Left hindlimb (tissue), 1 donor: ENCODE measurements around the gene ZNF101.

Source experiments
- DNase-seq: peaks from one replicate; pipeline ENCODE4 v3.0.0-alpha.2; 2018

ZNF101 gene

DNA sequence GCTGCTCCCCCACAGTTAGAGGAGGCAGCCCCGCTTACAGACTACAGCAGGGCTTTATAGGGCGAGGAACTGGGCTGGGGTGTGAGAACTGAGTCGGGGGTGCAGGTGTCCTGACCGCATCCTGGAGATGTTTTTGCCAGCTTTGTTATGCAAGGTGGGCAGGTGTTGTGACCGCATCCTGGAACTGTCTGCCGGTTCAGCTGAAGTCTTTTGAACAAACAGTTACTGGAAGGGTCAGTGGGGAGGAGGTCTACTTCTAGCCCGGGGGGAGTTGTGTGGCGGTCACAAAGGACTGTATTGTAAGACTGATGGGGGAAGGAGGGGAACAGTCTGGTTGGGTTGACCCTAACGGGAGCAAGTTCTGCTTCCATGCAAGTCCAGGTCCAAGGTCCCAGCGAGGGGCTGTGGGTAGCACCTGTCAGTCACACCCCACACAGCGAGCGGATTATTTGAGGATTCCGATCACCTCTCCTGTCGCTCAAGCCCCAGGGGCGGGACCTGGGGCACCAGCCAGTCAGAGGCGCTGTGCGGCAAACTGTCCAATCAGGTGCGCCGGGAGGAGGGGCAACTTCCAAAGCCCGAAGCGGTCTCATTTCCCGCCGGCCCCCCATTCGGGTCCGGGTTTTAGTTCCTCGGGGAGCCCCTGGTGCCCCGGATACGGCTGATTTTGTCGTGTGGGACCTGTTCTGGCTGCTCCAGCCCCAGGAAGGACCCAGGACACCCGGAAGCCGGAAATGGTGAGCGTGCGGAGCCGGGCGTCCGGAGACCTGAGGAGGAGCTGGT, at the start of gene ZNF101:
Gene ZNF101 (plus strand): TSS at position 610 of the 783 bp plus-strand sequence. CDS start 125 bp downstream, at position 735.
- DNase-seq, result peak; percentile 92

DNA sequence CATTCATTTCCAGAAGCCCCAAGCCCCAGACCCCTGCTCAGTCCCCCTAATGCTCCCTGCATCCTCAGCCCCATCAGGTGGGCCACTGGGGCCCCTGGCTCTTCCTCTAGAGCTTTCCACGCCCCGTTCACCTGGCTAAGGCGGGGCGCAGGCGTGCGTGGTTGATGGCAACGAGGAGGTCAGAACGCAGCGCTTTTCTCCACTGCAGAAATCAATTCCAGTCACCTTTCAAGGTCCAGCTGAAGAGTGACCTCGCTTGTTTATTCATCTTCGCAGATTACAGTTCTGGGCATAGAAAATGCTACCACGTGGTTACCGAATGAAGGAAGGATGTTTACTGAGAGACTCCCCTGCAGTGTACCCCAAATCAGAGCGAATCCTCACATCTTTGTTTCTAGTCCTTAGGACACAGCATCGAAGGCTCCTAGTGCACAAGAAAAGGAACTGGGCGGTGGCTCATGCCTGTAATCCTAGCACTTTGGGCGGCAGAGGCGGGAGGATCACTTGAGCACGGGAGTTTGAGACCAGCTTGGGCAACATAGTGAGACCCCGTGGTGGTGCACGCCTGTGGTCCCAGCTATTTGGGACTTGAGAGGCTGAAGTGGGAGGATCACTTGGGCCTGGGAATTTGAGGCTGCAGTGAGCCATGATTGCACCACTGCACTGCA, 49.3 kb upstream of the ZNF101 start:
- no peak for DNase-seq

DNA sequence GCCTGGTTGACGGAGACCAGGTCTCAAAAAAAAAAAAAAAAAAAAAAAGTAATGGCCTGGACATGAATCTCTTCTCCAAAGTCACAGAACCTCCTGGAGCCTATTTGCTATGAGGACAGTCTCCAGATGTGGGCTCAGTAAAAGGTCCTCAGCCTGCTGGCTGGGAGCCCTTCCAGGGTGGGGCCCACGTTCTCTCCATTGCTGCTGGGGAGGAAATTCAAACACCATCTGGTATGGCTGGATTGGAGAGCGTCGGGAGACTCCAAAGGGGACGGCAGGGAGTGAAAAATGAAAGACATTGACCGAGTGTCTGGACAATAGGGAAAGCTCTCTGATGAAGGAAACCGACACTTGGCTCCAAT, 48.8 kb upstream of the ZNF101 start:
- DNase-seq, result no peak

DNA sequence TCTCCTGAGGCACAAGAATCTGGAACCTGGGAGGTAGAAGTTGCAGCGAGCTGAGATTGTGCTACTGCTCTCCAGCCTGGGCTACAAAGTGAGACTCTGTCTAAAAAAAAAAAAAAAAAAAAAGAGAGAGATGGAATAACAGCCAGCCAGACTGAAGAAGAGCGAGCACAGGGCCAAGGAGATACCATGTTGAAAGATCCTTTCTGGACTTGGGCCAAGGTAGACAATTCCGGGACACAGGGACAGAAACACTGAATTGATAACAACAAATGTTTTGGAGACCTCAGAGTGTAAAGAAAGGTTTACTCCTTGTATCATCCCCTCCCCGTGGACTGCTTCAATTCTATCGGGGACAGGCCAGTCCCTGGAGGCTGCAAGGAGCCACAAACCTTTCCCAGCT, 45.3 kb upstream of the ZNF101 start:
- DNase-seq, result no peak

DNA sequence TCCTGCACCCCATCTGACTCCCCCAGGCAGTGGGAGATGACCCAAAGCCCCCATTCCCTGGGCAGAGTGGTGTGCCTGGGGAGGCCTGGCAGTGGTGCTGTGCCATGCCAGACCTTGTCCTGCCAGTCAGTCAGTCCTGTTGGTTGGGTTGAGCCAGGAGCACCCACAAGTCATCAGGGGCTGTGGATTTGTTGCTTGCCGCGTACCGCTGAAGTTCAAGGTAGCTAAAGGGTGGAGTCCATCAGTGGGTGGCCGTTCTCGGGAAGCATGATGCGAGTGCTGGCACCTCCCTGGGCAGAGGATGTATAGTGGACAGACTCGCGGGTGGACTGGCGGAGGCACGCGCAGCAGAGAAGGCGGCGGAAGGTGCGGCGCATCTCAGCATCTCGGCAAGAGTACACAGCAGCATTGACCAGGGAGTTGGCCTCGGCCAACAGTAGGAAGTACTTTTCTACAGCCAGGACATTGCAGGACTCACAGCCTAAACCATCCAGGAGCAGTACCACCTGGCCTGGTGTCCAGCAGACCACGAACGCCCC, 44.5 kb upstream of the ZNF101 start:
- no peak for DNase-seq

DNA sequence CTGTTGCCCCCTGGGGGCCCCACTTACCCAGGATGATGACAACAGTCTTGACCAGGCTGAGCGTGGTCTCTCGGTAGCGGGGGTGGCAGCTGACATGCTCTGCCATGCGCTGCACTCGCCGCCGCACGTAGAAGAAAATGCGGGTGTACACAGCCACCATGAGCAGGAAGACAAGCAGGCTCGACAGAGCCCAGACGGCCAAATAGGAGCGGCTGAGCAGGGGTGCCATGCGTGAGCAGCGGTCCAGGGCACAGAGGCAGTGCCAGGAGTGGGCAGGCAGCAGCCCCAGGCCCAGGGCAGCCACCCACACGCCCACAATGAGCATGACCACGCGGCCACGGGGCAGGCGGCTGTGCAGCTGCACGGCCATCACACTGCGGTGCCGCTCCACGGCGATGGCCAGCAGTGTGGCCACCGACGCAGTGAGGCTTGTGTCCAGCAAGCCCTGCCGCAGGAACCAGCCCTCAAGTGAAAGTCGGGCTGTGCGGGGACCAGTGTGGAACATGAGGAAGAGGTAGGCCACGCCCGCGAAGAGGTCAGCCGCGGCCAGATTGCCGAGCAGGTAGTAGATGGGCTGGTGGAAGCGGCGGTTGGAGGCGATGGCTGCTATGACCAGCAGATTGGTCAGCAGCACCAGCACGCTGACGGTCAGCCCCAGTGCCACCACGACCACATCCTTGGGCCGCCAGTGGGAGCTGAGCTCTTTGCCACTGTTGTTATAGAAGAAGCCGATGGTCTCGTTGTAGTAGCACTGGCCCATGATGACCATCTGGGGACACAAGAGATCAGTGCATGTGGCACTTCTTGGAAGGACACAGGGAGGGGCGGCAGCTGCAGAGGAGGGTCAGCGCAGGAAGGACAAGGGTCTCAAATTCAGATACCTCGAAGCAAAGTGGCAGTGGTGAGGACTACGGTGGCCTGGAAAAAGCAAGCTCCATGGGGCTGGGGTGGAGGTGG, 41.8 kb upstream of the ZNF101 start:
- DNase-seq, result no peak

DNA sequence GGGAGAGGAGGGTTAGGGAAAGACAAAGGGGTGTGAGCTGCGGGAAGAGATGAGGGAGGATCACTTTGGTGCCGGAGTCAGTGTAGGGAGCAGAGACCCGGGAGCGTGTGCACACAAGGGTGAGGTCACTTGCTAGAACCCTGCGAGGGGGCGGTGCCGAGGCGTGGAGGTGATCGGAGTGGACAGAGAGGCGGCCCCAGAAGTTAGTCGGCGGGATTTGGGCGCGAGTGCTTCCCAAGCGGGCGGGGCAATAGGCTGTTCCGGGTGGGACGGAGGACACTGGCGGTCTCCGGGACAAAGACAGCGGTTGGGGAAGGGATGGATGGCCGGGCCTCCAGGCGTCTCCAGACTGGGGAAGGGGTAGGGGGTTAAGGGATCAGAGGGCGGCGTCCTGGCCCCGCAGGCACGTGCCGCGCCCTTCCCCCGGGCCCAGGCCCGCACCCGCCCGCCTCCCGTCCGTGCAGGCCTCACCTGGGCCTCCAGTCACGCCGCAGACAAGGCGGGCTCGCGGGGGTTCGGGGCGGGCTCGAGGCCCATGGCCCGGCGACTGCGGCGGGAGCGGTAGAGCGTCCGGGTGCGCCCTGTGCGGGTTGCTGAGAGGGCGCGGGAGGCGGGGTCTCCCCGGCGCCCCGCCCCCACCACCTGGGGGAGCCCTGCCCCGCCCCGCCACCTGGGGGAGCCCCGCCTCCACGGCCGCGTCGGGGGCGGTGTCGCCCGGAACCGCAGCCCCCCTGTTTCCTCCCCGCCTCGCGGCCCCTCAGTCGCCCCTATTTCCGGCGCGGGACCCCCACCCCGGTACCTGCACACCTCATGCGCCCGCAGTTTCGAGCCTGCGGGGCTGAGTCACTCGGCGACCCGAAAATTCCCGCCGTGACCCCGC, 40.8 kb upstream of the ZNF101 start, which contains the start of gene LPAR2:
Gene LPAR2 (minus strand): TSS at position 600 of the 880 bp plus-strand sequence. CDS start 945 bp downstream, outside the sequence.
- DNase-seq, result no peak

DNA sequence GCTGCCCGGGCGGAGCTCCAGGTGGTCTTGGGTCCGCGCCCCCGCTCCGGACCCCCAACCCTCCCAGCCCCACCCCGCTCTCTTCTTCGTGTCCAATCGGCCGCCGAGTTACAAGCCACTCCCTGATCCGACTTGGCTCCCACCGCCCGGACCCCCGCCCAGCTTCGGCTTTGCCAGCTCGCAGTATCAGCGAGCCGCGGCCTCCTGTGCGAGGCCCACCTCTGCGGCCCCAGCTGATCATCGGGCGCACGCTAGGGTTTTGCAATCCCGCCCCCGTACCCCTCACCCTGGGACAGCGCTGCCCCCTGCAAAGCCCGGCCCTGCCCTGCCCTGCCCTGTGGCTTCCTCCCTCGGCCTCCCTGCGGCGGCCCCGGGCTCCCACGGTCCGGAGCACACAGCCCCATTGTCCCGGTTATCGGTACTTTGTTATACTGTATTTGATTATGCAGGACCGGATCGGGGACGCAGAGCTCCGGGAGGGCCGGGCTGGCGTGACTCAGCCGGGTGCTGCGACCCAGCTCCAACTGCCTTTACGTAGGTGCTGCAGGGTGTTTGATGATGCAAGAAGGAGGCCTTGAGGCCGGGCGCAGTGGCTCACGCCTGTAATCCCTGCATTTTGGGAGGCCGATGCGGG, 40.0 kb upstream of the ZNF101 start:
- peak; percentile 57 for DNase-seq

DNA sequence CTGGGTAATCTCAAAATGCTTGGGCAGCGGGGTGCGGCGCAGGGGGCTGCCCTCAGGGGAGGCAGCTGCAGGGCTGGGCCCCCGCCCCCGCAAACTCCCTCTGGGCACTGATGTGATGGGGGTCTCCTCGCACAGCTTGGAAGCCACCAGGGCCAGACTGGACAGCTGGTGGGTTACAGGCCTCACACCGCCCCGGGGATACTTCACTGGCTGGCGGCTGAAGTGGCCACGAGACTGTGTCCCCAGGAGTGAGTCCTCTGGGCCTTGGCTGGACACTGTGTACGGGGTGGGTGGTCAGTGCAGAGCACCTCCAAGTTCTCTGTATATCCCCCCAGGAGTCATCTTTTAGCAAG, 38.6 kb upstream of the ZNF101 start:
- no peak for DNase-seq

DNA sequence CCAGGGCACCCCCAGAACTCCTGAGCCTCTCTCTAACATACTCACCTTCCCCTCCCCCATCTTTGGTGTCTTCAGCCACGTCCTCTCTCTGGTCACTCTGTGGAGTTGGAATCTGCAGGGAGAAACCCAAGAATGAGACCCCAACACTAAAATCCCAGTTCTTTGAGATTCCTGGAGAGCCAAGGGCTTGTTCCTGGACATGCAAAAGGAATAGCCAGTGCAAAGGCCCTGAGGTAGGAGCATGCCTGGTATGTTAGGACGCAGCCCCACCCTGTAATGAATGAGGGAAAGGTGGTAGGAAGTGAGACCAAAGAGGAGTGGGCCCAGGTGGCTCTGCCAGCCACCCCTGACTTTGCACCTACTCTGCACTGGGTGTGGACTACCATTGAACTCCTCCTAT, 38.2 kb upstream of the ZNF101 start:
- DNase-seq, result no peak

DNA sequence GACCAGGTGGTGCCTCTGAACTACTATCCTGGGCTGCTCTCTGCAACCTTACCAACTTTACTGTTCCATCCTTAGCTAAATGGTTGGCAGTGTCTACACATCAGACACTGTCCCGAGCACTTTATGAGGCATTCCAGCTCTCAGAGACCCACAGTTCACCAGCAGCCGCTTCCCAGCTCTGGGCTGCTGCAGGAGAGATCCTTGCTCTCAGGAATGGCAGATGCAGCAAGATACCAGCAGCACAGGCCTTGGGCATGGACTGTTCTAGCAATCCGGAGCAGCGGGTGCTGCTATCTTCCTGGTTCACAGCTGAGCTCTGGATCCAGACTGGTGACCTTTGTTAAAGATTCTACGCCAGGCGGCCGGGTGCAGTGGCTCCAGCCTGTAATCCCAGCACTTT, 37.3 kb upstream of the ZNF101 start:
- DNase-seq, result no peak

DNA sequence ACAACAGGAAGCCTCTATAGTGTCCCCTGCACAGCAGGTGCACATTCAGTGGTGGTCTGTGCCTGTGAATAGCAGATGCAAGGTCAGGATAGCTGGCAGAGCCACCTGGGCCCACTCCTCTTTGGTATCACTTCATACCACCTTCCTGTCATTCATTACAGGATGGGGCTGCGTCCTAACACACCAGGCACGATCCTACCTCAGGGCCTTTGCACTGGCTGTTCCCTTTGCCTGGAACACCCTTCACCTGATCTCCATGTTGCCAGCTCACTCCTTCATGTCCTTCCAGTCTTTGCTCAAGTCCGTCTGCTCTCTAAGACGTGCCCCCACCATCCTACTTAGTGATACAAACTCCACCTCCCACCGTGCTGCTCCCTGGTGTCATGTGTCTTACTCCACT, 36.0 kb upstream of the ZNF101 start:
- DNase-seq, result no peak

DNA sequence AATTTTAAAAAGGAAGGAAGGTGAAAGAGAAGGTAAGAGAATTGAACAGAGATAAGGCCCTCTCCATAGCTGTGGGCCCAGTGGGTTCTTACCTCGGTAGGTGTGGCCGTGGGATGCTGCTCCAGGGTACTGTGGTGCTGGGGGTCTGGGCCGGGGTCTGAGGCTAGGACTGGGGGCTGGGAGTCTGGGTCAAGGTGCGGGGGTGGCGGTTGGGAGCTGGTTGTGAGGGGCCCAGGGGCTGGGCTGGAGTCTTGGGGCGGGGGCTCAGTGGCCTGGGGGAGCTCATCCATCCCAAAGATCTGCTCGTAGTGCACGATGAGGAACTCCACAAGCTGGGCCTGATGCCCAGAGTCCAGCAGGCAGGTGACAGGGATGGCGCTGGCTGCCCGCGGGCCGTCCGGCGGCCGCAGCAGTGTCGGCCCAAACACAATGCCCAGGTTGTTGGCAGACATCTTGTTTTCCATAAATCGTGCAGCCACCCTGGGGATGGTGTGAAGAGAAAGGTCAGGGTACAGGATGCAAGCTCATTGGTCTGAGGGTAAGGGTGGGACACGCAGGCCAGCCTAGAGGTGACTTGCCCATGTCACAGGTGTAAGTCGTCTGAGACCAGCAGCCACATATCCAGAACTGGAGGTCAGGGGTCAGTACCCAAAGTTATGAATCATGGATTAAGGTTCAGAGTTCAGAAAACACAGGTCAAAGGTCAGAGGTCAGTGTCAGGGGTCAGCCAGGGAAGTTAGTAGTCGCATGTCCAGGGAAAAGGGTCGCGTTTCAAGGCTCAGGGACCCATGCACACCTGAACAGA, 34.7 kb upstream of the ZNF101 start:
- no peak for DNase-seq

DNA sequence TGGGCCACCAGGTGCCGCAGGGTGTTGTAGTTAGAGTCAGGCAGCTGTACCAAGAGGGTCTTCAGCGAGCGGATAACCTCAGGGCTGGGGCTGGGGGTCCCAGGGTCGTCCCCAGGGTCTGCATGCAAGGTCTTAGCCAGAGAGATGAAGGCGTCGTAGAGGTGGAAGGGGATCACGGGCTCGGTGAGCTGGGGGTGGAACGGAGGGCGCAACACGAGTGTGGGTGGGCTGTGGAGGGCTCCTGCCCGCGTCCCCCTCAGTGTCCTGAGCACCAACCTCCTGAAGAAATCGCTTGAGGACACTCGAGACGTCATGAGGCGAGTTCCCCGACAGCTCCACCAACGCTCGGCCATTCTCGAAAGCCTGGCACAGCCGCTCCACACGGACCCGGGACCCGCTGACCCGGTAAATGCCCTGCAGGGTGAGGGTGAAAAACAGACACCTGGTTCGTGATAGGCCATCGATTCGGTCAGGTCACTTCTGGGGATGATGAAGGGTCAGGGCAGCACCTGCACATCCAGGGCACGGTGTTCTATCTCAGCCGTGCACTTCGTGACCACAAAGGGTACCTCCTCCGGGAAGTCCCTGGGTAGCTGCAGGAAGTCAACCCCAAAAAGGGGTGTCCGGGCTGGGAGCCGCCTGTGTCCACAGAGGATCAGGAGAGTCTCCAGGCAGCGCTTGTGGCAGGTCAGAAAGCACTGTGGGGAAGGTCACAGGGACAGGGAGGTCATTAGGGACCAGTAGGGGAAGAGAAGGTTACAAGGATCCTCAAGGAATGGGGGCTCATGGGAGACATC, 33.9 kb upstream of the ZNF101 start:
- no peak for DNase-seq

DNA sequence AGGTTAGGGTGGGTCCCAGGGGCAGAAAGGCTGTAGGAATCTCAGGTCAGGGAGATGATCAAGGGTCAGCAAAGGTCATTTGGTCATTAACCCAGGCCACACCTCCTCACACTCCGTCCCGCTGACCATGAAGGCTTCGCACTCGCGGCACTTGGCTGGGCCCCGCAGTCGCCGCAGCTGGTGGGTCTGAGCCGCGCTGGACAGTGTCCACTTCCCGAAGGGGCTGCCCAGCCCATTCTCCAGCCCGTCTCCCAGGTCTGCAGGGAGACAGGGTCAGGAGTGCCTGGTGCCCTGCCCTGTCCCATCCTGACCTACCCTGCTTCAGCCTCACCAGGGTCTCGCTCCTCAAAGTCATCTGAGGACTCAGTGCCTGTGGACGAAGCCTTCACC, 33.3 kb upstream of the ZNF101 start:
- DNase-seq, result no peak

DNA sequence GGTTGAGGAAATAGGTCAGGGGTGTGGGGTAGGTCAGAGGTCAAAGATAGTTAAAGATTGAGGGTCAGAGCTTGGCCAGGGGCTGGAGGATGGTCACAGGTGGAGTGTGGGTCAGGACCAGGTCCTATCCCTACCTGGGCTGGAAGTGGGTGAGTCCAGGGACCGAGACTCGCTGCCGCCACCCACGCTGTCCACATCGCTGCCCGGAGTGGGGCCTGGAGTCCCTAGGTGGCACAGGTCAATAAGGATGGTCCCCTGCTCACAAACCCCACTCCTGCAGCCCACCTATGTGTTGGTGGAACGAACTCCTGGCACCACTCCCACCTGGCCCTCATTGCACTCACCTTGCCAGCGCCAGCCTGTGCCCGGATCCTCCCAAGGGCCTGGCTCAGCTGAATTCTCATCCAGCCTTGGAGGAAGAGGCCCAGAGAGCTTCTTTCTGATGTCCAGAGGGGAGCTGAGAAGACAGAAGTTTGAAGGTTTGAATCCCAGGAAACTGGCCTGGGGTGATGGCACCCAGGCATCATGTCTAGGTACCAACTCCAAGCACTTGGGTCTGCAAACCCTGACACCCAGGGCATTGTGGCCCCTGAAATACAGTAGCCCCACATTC, 32.0 kb upstream of the ZNF101 start:
- DNase-seq, result no peak

DNA sequence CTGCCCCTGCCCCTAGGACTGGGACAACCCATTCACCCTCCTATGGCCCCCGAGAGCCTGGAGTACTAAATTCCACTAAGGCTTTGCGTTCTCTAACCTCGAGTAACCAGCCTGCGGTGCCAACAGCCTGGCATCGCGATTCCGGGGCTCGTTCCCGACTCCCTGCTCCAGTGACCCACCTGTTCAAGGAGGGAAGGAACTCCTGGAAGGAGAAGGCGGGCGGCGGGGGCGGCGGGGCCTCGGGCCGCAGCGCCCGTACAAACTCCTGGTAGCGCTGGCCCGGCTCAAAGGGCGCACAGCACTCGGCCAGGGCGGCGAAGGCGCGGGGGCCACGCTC, 31.5 kb upstream of the ZNF101 start:
- DNase-seq, result no peak

DNA sequence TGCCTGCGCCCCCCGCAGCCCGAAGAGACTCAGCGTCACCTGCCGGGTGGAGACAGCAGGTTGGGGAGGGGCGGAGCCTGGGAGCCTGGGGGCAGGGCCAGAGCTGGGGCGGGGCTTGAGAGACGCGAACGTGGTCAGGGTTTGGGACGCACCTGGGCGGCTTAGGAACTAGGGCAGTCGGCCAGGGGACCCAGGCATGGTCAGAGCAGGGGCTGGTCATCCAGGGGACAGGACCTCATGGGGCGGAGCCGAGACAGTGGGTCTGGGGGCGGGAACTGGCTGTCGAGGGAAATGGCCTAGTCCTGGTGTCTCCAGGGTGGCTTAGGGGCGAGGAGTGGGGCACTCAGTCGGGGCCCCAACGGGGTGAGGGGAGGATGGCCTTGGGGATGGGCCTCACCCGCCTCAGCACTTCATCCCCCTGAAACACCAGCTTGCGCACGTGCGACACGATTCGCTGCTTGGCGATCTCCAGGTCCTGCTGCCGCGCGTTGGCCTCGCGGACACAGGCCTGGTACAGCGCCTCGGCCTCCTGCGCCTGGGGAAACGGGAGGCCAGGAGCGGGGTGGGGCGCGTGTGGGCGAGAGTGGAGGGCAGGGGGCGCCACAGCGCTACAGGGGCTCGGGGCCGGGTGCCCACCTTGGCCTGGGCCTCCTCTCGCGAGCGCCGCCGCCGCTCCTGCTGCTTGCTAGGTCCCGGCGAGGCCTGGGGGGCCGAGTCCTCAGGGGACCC, 31.0 kb upstream of the ZNF101 start:
- DNase-seq, result no peak
